RWPE2 (cell line): ENCODE measurements around the gene DENND1A.

Source experiments
- ATAC-seq: fragments of 200-7000 bp; cut with Tn5 transposase; 3 replicates; pipeline ENCODE4 v1.9.1; 2021; ENCODE audit warnings: low read depth
- DNase-seq: peaks from one replicate; pipeline ENCODE4 v3.0.0-alpha.2; 2020; ENCODE audit warnings: low spot score
- H3K27ac ChIP-seq: fragments of 450-650 bp; 2 replicates; pipeline ENCODE4 v1.5.1; 2017; ENCODE audit warnings: mild to moderate bottlenecking; ENCODE audit not compliant: poor library complexity, severe bottlenecking
- H3K27me3 ChIP-seq: fragments of 250-450 bp; sonication (Bioruptor Pico); 2 replicates; pipeline ENCODE4 v1.5.1; 2021; ENCODE audit warnings: mild to moderate bottlenecking, moderate library complexity; ENCODE audit not compliant: insufficient read depth, poor library complexity, severe bottlenecking
- H3K36me3 ChIP-seq: fragments of 250-450 bp; sonication (Bioruptor Pico); 2 replicates; pipeline ENCODE4 v1.5.1; 2020; ENCODE audit warnings: low read depth, mild to moderate bottlenecking, moderate library complexity
- H3K4me1 ChIP-seq: fragments of 250-450 bp; sonication (Bioruptor Pico); 2 replicates; pipeline ENCODE4 v1.5.1; 2021; ENCODE audit warnings: mild to moderate bottlenecking, moderate library complexity; ENCODE audit not compliant: insufficient read depth, poor library complexity, severe bottlenecking
- H3K4me3 ChIP-seq: fragments of 250-450 bp; sonication (Bioruptor Pico); 2 replicates; pipeline ENCODE4 v1.5.1; 2021; ENCODE audit warnings: mild to moderate bottlenecking, moderate library complexity; ENCODE audit not compliant: severe bottlenecking
- H3K9me3 ChIP-seq: fragments of 250-450 bp; sonication (Bioruptor Pico); 2 replicates; pipeline ENCODE4 v1.5.1; 2021; ENCODE audit warnings: mild to moderate bottlenecking, moderate library complexity; ENCODE audit not compliant: severe bottlenecking
- TF ChIP-seq, protein P1 (sequence below): fragments of 450-650 bp; IDR thresholded peaks from one replicate; pipeline ENCODE4 v1.5.1; 2017; ENCODE audit warnings: mild to moderate bottlenecking, moderate library complexity; ENCODE audit not compliant: poor library complexity, severe bottlenecking

Gene DENND1A

GRCh38 chr9:123772967-123773366 lies 157.0 kb downstream of the DENND1A start:
- Histone ChIP-seq H3K27ac (no peak overlapping the region), H3K9me3 (no peaks in the 10 kb centered on the region), H3K4me1 (no peaks in the 10 kb centered on the region), H3K27me3 (no peaks in the 10 kb centered on the region), H3K36me3 (no peaks in the 10 kb centered on the region), H3K4me3 (no peak overlapping the region)
- DNase-seq (no peak), ATAC-seq (no peak)
- TF ChIP-seq, protein P1, sequence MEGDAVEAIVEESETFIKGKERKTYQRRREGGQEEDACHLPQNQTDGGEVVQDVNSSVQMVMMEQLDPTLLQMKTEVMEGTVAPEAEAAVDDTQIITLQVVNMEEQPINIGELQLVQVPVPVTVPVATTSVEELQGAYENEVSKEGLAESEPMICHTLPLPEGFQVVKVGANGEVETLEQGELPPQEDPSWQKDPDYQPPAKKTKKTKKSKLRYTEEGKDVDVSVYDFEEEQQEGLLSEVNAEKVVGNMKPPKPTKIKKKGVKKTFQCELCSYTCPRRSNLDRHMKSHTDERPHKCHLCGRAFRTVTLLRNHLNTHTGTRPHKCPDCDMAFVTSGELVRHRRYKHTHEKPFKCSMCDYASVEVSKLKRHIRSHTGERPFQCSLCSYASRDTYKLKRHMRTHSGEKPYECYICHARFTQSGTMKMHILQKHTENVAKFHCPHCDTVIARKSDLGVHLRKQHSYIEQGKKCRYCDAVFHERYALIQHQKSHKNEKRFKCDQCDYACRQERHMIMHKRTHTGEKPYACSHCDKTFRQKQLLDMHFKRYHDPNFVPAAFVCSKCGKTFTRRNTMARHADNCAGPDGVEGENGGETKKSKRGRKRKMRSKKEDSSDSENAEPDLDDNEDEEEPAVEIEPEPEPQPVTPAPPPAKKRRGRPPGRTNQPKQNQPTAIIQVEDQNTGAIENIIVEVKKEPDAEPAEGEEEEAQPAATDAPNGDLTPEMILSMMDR, result no peak

DNA sequence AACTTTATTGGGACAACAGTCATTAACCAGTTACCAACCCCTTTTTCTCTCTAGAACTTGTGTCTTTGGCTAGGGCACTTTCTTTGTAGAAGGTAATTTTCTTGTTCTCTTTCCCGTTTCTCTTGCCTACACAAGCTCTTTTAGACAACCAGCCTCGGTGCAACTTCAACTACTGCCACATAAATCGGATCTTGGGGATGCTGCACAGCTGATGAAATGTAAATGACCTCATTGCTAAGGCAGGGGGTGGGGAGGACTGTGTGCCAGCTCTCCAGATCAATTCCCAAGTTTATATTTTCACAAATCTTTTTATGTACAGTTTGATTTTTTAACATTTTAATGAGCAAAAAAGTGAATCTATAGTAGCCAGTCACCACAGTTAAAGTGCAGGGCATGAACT lies 157.6 kb downstream of the DENND1A start:
- Histone ChIP-seq H3K27me3 (no peaks in the 10 kb centered on the region), H3K36me3 (no peaks in the 10 kb centered on the region), H3K9me3 (no peaks in the 10 kb centered on the region), H3K27ac (no peak overlapping the region), H3K4me1 (no peaks in the 10 kb centered on the region), H3K4me3 (no peak overlapping the region)
- TF ChIP-seq, protein P1, result no peak
- ATAC-seq, result no peak
- no peak for DNase-seq

DNA sequence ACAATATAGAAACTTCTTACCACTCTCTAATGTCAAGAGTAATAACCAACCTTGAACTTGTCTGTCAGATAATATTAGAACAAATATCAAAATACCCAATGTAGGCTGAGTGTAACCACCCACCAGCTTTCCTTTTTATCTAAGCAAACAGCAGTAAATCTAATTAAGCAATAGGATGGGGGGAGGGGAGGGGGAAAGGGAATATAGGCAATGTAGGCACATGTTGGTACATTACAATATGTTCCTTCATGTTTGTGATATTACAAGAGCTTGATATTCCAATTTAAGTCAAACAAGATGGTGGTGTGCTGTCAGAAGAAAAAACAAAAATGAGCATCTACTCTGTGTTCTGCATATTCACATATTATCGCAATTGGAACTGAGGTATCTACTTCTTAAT lies 158.2 kb downstream of the DENND1A start:
- no peak overlapping the region for H3K4me3 ChIP-seq
- no peaks in the 10 kb centered on the region for H3K4me1 ChIP-seq
- DNase-seq (no peak), ATAC-seq (no peak)
- TF ChIP-seq, protein P1, result no peak
- no peak overlapping the region for H3K27ac ChIP-seq
- H3K27me3 ChIP-seq, result no peaks in the 10 kb centered on the region
- no peaks in the 10 kb centered on the region for H3K36me3 ChIP-seq
- no peaks in the 10 kb centered on the region for H3K9me3 ChIP-seq

DNA sequence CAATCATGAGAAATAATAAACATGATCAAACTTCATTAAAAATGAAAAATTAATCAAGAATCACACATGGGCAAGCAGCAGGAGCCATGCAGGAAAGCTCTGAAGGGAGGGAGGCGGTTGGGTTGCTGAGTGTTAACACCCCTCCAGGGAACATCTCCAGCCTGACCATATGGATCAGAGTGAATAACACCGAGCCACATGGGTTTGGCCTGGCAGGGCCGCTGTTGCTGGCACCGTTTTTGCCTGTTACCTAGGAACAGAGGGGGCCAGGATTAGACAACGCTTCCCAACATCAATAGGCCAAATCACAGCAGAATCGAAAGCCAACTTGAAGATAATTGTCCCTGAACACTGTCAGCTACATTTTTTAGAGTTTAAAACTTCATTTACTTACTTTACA lies 160.2 kb downstream of the DENND1A start:
- TF ChIP-seq, protein P1, result no peak
- no peak for DNase-seq

DNA sequence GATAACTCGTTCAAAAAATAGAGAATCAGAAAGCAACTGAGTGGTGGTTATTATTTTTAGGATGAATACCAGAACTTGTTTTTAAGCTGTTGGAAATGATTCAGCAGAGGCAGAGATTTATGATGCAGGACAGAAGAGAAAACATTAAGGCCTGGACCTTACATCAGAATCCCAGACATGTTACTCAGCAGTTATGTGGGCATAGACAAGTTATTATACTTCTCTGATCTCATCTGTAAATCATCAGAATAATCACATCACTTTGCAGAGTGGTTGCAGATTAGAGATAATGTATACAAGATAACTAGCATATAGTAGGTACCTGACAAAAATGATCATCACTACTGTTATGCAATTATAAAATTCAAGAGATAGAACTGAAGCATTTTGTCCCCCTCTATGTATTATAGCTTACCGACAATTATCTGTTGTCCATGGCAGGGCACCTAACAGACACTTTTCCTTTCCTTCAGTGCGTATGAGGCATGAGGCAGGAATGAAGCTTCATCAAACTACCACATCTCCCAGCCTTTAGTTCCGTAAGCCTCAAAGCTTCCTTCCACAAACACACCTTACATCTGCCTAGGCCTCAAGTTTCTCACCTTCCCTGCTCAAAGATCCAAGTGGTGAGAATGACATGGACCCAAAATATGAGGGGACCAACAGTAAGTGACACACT lies 165.9 kb downstream of the DENND1A start:
- DNase-seq (no peak), ATAC-seq (no peak; the same call in 2 of the 3 replicates)
- no peak overlapping the region for H3K27ac ChIP-seq
- H3K27me3 ChIP-seq, result no peaks in the 10 kb centered on the region
- TF ChIP-seq, protein P1, result no peak
- no peaks in the 10 kb centered on the region for H3K4me1 ChIP-seq
- no peaks in the 10 kb centered on the region for H3K36me3 ChIP-seq
- no peaks in the 10 kb centered on the region for H3K9me3 ChIP-seq
- no peak overlapping the region for H3K4me3 ChIP-seq

More for the DNA sequence above, 160.2 kb downstream of the DENND1A start:
- Histone ChIP-seq H3K27me3 (no peaks in the 10 kb centered on the region), H3K4me1 (no peaks in the 10 kb centered on the region), H3K4me3 (no peak overlapping the region), H3K27ac (no peak overlapping the region), H3K9me3 (no peaks in the 10 kb centered on the region), H3K36me3 (no peaks in the 10 kb centered on the region)
- ATAC-seq, result no peak
